Measurements from ENCODE around the gene TBC1D10B. TPM values are rescaled to one million over a fixed set of nuclear protein-coding genes. Genes with fewer than 3 reads are reported as not detected.
A peak's percentile ranks its signal among the peaks of the same experiment; 100 is the strongest.

The TBC1D10B gene
- total and polyA plus RNA-seq, 9 of the 15 experiments (the other 6 are each of a cell fraction or from before 2014, with no cell fraction given) = 2.2 to 55.4 (median 17.5) TPM

- TF ChIP-seq ZBTB40 (IDR thresholded peaks at IDR 0.05) = peak; percentile 37; the same call in 1 of the 2 replicates
- TF ChIP-seq ZBTB40 (CRISPR knock-in tag; IDR thresholded peaks at IDR 0.05) = no peak
- no peak for TF ChIP-seq BACH1 (tag; IDR thresholded peaks at IDR 0.05)
- TF ChIP-seq ZNF354B (CRISPR knock-in tag; IDR thresholded peaks at IDR 0.05) = no peak
- TF ChIP-seq CREB1 (IDR thresholded peaks at IDR 0.05) = no peak
- TF ChIP-seq CREB1 (CRISPR knock-in tag; IDR thresholded peaks at IDR 0.05) = no peak
- TF ChIP-seq SLC30A9 (CRISPR knock-in tag; IDR thresholded peaks at IDR 0.05) = no peak
- TF ChIP-seq PATZ1 (CRISPR knock-in tag; IDR thresholded peaks at IDR 0.05; ENCODE audit: borderline replicate concordance) = no peak
- no peak for TF ChIP-seq FOXP1 (CRISPR knock-in tag; IDR thresholded peaks at IDR 0.05)
- no peak for TF ChIP-seq IRF9 (tag; IDR thresholded peaks at IDR 0.05)
- TF ChIP-seq DPF2 (IDR thresholded peaks at IDR 0.05) = peak; percentile 32; the same call in 1 of the 2 replicates
- no peak for TF ChIP-seq ZNF280A (IDR thresholded peaks at IDR 0.05; ENCODE audit: low read depth, partially characterized antibody)
- TF ChIP-seq L3MBTL2 (IDR thresholded peaks at IDR 0.05) = no peak
- TF ChIP-seq CBX2 (IDR thresholded peaks at IDR 0.05; ENCODE audit: insufficient read depth, low read length, poor library complexity, severe bottlenecking) = no peak
- TF ChIP-seq ZNF282 (CRISPR knock-in tag; IDR thresholded peaks at IDR 0.05) = no peak
Observed at GRCh38 chr16:30377050-30377811, 6.9 kb upstream of the TBC1D10B start (continued).

Measured in K562 (cell line).